MM.1S (cell line): ENCODE measurements around the gene TGFBI.

Source experiments
- DNase-seq: peaks from one replicate; pipeline ENCODE4 v3.0.0-alpha.2; 2015
- H2AFZ ChIP-seq: fragments of 300-600 bp; sonication (generic); 2 replicates; pipeline ENCODE4 v1.6.0; 2016; ENCODE audit warnings: antibody characterized with exemption, low read length
- H3F3A ChIP-seq: fragments of 300-600 bp; sonication (generic); 2 replicates; pipeline ENCODE4 v1.6.1; 2016; ENCODE audit warnings: mild to moderate bottlenecking, antibody characterized with exemption, low read length, moderate library complexity, mixed read lengths; ENCODE audit not compliant: insufficient read depth
- H3K27ac ChIP-seq: fragments of 300-600 bp; sonication (generic); 2 replicates; pipeline ENCODE4 v1.5.1; 2016; ENCODE audit warnings: mild to moderate bottlenecking, low read length
- H3K27me3 ChIP-seq: fragments of 300-600 bp; sonication (generic); replicated peaks from 2 replicates; pipeline ENCODE4 v1.6.0; 2016; ENCODE audit warnings: low read length; ENCODE audit not compliant: insufficient read depth
- H3K36me3 ChIP-seq: fragments of 300-600 bp; sonication (generic); replicated peaks from 2 replicates; pipeline ENCODE4 v1.6.1; 2016; ENCODE audit warnings: mild to moderate bottlenecking, low read length, mixed read lengths; ENCODE audit not compliant: insufficient read depth
- H3K4me1 ChIP-seq: fragments of 300-600 bp; sonication (generic); 2 replicates; pipeline ENCODE4 v1.6.1; 2016; ENCODE audit warnings: low read length, mixed read lengths
- H3K4me2 ChIP-seq: fragments of 300-600 bp; sonication (generic); 2 replicates; pipeline ENCODE4 v1.6.0; 2016; ENCODE audit warnings: low read depth, low read length
- H3K4me3 ChIP-seq: fragments of 300-600 bp; sonication (generic); 2 replicates; pipeline ENCODE4 v1.5.1; 2016; ENCODE audit warnings: low read length, mixed read lengths
- H3K79me2 ChIP-seq: fragments of 300-600 bp; sonication (generic); 2 replicates; pipeline ENCODE4 v1.6.1; 2016; ENCODE audit warnings: mixed run types, low read length, mixed read lengths
- H3K9ac ChIP-seq: fragments of 300-600 bp; sonication (generic); 2 replicates; pipeline ENCODE4 v1.6.1; 2016; ENCODE audit warnings: low read length, mixed read lengths
- H3K9me2 ChIP-seq: fragments of 300-600 bp; sonication (generic); replicated peaks from 2 replicates; pipeline ENCODE4 v1.6.1; 2016; ENCODE audit warnings: mild to moderate bottlenecking, low read length, mixed read lengths; ENCODE audit not compliant: insufficient read depth
- H3K9me3 ChIP-seq: fragments of 300-600 bp; sonication (generic); replicated peaks from 2 replicates; pipeline ENCODE4 v1.6.1; 2016; ENCODE audit warnings: mild to moderate bottlenecking, low read length, mixed read lengths; ENCODE audit not compliant: insufficient read depth
- H4K20me1 ChIP-seq: fragments of 300-600 bp; sonication (generic); 2 replicates; pipeline ENCODE4 v1.6.1; 2016; ENCODE audit warnings: mild to moderate bottlenecking, low read length, moderate library complexity, mixed read lengths; ENCODE audit not compliant: insufficient read depth
- EZH2 ChIP-seq: fragments of 300-600 bp; sonication (generic); optimal IDR thresholded peaks from 2 replicates; pipeline ENCODE3; 2017; ENCODE audit warnings: low read depth, mild to moderate bottlenecking, antibody characterized with exemption, low read length, mixed read lengths
- EZH2phosphoT487 ChIP-seq: fragments of 300-600 bp; sonication (generic); IDR thresholded peaks from 2 replicates; pipeline ENCODE4 v1.6.1; 2018; ENCODE audit warnings: antibody characterized with exemption, low read length
- TF ChIP-seq, protein P1 (sequence below): fragments of 300-600 bp; sonication (generic); IDR thresholded peaks from 2 replicates; pipeline ENCODE4 v1.5.1; 2016; ENCODE audit warnings: antibody characterized with exemption, low read length, mixed read lengths

The TGFBI gene

DNA sequence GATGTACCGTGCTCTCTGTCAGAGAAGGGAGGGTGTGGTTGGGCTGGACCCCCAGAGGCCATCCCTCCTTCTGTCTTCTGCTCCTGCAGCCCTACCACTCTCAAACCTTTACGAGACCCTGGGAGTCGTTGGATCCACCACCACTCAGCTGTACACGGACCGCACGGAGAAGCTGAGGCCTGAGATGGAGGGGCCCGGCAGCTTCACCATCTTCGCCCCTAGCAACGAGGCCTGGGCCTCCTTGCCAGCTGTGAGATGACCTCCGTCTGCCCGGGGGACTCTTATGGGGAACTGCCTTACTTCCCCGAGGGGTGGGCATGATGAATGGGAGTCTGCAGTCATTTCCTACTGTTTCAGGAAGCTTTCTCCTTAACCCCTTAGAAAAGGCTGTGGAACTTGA is 17.5 kb downstream of the TGFBI start:
- Histone ChIP-seq H3K79me2 (no peaks in the 10 kb centered on the region), H4K20me1 (no peaks in the 10 kb centered on the region), H3K9ac (no peak overlapping the region), H3K36me3 (no peaks in the 10 kb centered on the region), H3K4me1 (peaks cover 9% of the 10 kb centered on the region), H3K9me3 (no peaks in the 10 kb centered on the region), H3K27me3 (no peaks in the 10 kb centered on the region), H3K27ac (no peak overlapping the region), H3K9me2 (no peaks in the 10 kb centered on the region), H2AFZ (no peak overlapping the region), H3F3A (no peaks in the 10 kb centered on the region), H3K4me2 (no peak overlapping the region), H3K4me3 (no peak overlapping the region)
- DNase-seq: no peak
- TF ChIP-seq EZH2phosphoT487 (no peak), EZH2 (no peak)
- TF ChIP-seq, protein P1, sequence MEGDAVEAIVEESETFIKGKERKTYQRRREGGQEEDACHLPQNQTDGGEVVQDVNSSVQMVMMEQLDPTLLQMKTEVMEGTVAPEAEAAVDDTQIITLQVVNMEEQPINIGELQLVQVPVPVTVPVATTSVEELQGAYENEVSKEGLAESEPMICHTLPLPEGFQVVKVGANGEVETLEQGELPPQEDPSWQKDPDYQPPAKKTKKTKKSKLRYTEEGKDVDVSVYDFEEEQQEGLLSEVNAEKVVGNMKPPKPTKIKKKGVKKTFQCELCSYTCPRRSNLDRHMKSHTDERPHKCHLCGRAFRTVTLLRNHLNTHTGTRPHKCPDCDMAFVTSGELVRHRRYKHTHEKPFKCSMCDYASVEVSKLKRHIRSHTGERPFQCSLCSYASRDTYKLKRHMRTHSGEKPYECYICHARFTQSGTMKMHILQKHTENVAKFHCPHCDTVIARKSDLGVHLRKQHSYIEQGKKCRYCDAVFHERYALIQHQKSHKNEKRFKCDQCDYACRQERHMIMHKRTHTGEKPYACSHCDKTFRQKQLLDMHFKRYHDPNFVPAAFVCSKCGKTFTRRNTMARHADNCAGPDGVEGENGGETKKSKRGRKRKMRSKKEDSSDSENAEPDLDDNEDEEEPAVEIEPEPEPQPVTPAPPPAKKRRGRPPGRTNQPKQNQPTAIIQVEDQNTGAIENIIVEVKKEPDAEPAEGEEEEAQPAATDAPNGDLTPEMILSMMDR: no peak

DNA sequence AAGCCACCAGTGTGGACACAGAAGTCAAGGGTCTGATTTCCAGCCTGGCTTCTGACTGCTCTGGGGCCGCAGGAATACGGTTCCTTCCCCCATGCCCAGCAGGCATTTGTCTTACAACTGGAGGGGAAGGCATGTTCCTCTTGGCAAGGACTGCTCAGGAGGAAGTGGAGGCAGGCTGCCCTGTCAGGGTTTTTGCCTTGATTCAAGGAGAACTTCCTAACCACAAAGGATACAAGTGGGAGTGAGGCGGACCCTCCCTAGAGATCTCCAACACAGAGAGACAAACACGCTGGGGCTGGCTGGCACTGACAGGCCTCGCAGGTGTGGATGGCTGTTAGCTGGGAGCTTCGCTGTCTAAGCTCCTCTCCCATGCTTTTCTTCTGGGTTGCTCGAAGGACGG is 19.1 kb downstream of the TGFBI start:
- no peaks in the 10 kb centered on the region for H3F3A ChIP-seq
- H3K9me2 ChIP-seq: no peaks in the 10 kb centered on the region
- no peak overlapping the region for H2AFZ ChIP-seq
- H3K27me3 ChIP-seq: no peaks in the 10 kb centered on the region
- no peak overlapping the region for H3K4me3 ChIP-seq
- H3K9ac ChIP-seq: no peak overlapping the region
- no peaks in the 10 kb centered on the region for H4K20me1 ChIP-seq
- H3K4me2 ChIP-seq: no peak overlapping the region
- DNase-seq: no peak
- 0 out of 2 replicates have a peak, but pooled peaks cover 2% of the 10 kb centered on the region for H3K4me1 ChIP-seq
- H3K27ac ChIP-seq: no peak overlapping the region
- no peaks in the 10 kb centered on the region for H3K9me3 ChIP-seq
- no peaks in the 10 kb centered on the region for H3K36me3 ChIP-seq
- no peaks in the 10 kb centered on the region for H3K79me2 ChIP-seq
- TF ChIP-seq EZH2: no peak
- TF ChIP-seq, protein P1: no peak
- no peak for TF ChIP-seq EZH2phosphoT487

DNA sequence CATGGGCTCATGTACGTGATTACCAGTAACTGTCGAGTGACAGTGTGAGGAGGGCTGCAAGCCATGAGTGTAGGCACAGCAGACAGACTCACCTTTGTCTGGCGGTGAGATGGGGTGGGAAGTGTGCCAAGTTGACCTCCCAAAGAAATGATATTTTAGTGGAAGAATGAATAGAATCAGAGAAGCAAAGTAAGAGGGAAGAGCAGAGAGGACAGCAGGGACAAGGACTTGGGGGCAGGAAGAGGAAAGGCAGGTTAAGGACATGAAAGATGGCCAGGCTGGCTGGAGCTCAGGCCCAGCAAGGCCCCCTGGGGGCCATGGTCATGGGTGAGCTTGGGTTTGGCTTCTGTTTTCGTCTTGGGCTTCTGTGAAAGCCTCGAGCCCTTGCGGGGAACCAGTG is 20.2 kb downstream of the TGFBI start:
- no peak overlapping the region for H2AFZ ChIP-seq
- no peaks in the 10 kb centered on the region for H3K9me3 ChIP-seq
- no peaks in the 10 kb centered on the region for H4K20me1 ChIP-seq
- H3K4me1 ChIP-seq: no peaks in the 10 kb centered on the region
- no peak overlapping the region for H3K27ac ChIP-seq
- no peak overlapping the region for H3K4me3 ChIP-seq
- no peaks in the 10 kb centered on the region for H3F3A ChIP-seq
- no peak for DNase-seq
- H3K27me3 ChIP-seq: no peaks in the 10 kb centered on the region
- H3K79me2 ChIP-seq: no peaks in the 10 kb centered on the region
- no peak overlapping the region for H3K4me2 ChIP-seq
- H3K36me3 ChIP-seq: no peaks in the 10 kb centered on the region
- TF ChIP-seq EZH2 (no peak), EZH2phosphoT487 (no peak)
- TF ChIP-seq, protein P1: no peak
- H3K9me2 ChIP-seq: no peaks in the 10 kb centered on the region
- no peak overlapping the region for H3K9ac ChIP-seq
